Prostate gland (tissue), 2 donors: ENCODE results near the gene MORC2. TPM values are rescaled to one million over a fixed set of nuclear protein-coding genes. Genes with fewer than 3 reads are reported as not detected.

Experiments
- DNase-seq: peaks from one replicate; pipeline ENCODE4 v3.0.0-alpha.2; 2019; ENCODE audit warnings: low spot score
- H3K27ac ChIP-seq, 2 donors: fragments of 200-600 bp; sonication (generic); 2 replicates each; pipeline ENCODE4 v1.5.1; 2017 to 2019
- H3K27me3 ChIP-seq: fragments of 200-600 bp; sonication (generic); replicated peaks from 2 replicates; pipeline ENCODE4 v1.5.1; 2019; ENCODE audit not compliant: insufficient read depth
- H3K36me3 ChIP-seq, 2 donors: fragments of 200-600 bp; sonication (generic); 1 replicate in 1 of 2; 2 replicates in 1 of 2; pipeline versions ENCODE4 v1.5.1 to v1.8.1; 2017 to 2019
- H3K4me1 ChIP-seq: fragments of 200-600 bp; sonication (generic); replicated peaks from 2 replicates; pipeline ENCODE4 v1.5.1; 2019
- H3K4me3 ChIP-seq, 2 donors: fragments of 200-600 bp; sonication (generic); 2 replicates each; pipeline ENCODE4 v1.5.1; 2017 to 2019
- H3K9me3 ChIP-seq: fragments of 200-600 bp; sonication (generic); 2 replicates; pipeline ENCODE4 v1.5.1; 2017
- CTCF ChIP-seq, 4 experiments: fragments of 200-600 bp in 2 of 4; fragments of 450-650 bp in 2 of 4; sonication (generic) in 2 of 4; IDR thresholded peaks; 1 replicate in 3 of 4; 2 replicates in 1 of 4; pipeline ENCODE4 v1.5.1; 2016 to 2019; ENCODE audit warnings: antibody characterized with exemption in 4 of 4, mild to moderate bottlenecking in 2 of 4, moderate library complexity in 2 of 4
- POLR2A ChIP-seq: fragments of 450-650 bp; IDR thresholded peaks from one replicate; pipeline ENCODE4 v1.6.1; 2016; ENCODE audit warnings: antibody characterized with exemption, mild to moderate bottlenecking
- POLR2AphosphoS5 ChIP-seq: sonication (generic); formaldehyde crosslinking; IDR thresholded peaks from one replicate; pipeline ENCODE4 v1.6.1; 2017; ENCODE audit warnings: antibody characterized with exemption
- WGBS: methylation state at CpG from one replicate; pipeline ENCODE4 v1.1.5; 2018; 5-methylcytosine and 5-hydroxymethylcytosine counted together
- intact Hi-C: fragments of 100-400 bp; cut with DNase I; formaldehyde crosslinking; loops from one replicate; pipeline ENCODE4 v1.14.2; 2022
- total RNA-seq, 2 donors: library from RNA; depleted of rRNA; stranded (reverse); fragments of >200 nt; gene quantifications; one replicate each; pipeline ENCODE4 v1.1.0, GENCODE V29; 2016

Gene MORC2
- 10 to 100 TPM; 19.7 to 74.8 TPM for total RNA-seq

- H3K27me3 ChIP-seq, result no peaks in the 10 kb centered on the region
- DNase-seq, result peak; percentile 28
- H3K36me3 ChIP-seq, result peaks cover 0 to 6% of the 10 kb centered on the region in 2 donors
- WGBS, result 28% methylated on average over 31 of the region's 53 CpGs
- peak within 1 kb of the TSS; percentile 97 for H3K27ac ChIP-seq
- intact Hi-C loops, result loop anchor here (2.0 to 5.0 kb wide), 3 partner anchors 69 to 113 kb away; partner anchors contain the start of gene SMTN
- peak within 1 kb of the TSS; percentile 91 for H3K4me3 ChIP-seq
- no peaks in the 10 kb centered on the region for H3K4me1 ChIP-seq
- no peak for TF ChIP-seq CTCF (IDR thresholded peaks at IDR 0.05)
- no peak for TF ChIP-seq POLR2A
- TF ChIP-seq POLR2AphosphoS5, result no peak
- H3K9me3 ChIP-seq, result no peaks in the 10 kb centered on the region
These were observed at the start of gene MORC2 for GRCh38 chr22:30968015-30968923. Gene MORC2, minus strand, starts transcription at chr22:30968774. Its CDS starts 885 bp downstream, at chr22:30967889.

- DNase-seq, result no peak
- Histone ChIP-seq H3K4me1 (no peaks in the 10 kb centered on the region), H3K36me3 (no peaks in the 10 kb centered on the region), H3K9me3 (no peaks in the 10 kb centered on the region), H3K27me3 (no peaks in the 10 kb centered on the region), H3K27ac (no peak overlapping the region), H3K4me3 (no peak overlapping the region)
- intact Hi-C loops, result no loop called here
- TF ChIP-seq POLR2A, result no peak
- no peak for TF ChIP-seq CTCF (IDR thresholded peaks at IDR 0.05)
- TF ChIP-seq POLR2AphosphoS5, result no peak
These were observed 37.0 kb upstream of the MORC2 start for GRCh38 chr22:31005535-31005934.

DNA sequence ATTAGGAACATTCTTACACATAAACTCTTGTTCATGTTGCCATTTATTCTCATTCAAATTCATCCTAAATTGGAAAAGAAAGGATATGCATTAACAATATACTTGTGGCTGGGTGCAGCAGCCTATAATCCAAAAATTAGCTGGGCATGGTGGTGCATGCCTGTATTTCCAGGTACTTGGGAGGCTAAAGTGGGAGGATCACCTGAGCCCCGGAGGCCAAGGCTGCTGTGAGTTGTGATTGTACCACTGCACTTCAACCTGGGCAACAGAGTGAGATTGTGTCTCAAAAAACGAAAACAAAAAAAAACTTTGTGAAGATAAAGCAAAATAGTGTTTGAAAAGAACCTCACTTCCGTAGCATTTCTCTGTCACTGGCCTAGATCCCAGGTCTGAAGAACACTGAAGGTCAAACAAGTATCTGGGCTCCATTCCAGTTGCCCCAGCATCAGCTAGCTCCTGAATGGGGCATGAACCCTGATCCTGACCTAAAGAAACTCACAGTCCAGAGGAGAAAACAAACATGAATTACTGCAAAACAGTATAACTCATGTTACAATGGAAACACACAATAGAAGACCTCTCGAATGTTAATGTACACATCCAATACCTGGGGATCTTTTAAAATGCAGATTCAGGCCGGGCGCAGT, 32.7 kb upstream of the MORC2 start:
- Histone ChIP-seq H3K9me3 (no peaks in the 10 kb centered on the region), H3K4me3 (no peak overlapping the region), H3K36me3 (no peaks in the 10 kb centered on the region), H3K27me3 (no peaks in the 10 kb centered on the region), H3K27ac (no peak overlapping the region), H3K4me1 (no peaks in the 10 kb centered on the region)
- no peak for TF ChIP-seq CTCF (IDR thresholded peaks at IDR 0.05)
- no peak for TF ChIP-seq POLR2AphosphoS5
- no peak for TF ChIP-seq POLR2A
- 86% methylated on average over 6 of the region's 6 CpGs for WGBS
- no peak for DNase-seq
- intact Hi-C loops, result no loop called here

DNA sequence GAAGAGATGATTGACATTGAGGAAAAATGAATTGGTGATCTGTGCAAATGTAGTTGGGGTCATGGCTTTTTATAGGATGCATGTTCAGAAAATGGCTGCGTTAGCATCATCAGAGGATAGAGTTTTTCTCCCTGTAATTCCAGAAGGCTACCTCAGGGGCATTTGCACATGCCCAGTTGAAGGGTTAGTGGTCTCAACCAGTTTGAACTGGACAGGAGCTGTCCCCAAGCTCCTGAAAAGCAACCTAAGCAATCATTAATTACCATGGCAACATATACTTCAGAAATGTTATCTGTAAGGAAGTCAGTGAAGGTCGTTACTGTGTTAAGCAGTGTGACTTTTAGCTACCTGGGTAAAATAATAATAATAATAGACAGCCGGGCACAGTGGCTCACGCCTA, 29.8 kb upstream of the MORC2 start:
- TF ChIP-seq POLR2A, result no peak
- no peak for TF ChIP-seq POLR2AphosphoS5
- no peak for TF ChIP-seq CTCF (IDR thresholded peaks at IDR 0.05)
- H3K9me3 ChIP-seq, result no peaks in the 10 kb centered on the region
- H3K27me3 ChIP-seq, result no peaks in the 10 kb centered on the region
- no peak overlapping the region for H3K27ac ChIP-seq
- no peak for DNase-seq
- H3K4me1 ChIP-seq, result no peaks in the 10 kb centered on the region
- WGBS, result 81% methylated on average over 4 of the region's 4 CpGs
- no peak overlapping the region for H3K4me3 ChIP-seq
- H3K36me3 ChIP-seq, result no peaks in the 10 kb centered on the region
- intact Hi-C loops, result no loop called here
